ENCODE results near the gene PIGR.

PIGR gene

DNA sequence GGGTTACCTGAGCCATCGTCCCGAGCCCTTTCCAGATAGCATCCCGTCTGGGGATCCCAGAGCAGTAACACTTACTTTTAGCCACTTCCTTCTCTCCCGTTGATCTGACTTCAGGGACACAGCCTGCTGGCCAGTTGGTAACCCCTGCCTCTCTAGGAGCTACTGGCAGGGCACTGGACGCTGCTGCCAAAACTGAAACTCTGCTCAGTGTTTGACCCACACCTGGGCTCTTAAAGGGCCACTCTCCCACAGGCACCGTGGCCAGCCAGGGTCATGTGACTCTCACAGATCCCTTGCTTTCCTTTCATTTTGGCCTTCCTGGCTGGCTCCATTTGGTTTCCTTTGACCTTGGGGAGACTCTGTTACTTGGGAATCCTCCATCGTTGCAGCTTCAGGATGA, at the start of gene PIGR:
TSS of gene PIGR (minus strand) at position 206 of the 400 bp plus-strand sequence. CDS start 5,935 bp downstream, outside the sequence.
- DNase-seq = no peak

DNA sequence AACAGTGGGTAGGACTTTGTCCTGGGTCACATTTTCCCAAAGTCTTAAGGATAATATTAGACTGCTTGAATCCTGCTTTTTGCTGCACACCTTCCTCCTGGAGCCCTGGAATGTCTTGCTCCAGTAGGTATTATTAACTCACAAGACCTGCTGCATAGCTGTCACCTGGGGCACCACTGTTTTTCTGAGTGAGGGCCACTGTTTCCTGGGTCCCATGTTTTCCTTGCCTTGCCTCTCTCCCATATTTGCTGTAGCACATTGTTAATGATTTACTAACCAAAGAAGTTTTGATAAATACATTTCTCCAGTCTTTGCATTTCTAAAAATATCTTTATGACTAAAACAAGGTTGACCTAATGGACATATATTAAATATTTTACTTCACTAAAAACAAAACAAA, 46.5 kb upstream of the PIGR start:
- DNase-seq = no peak

- DNase-seq = no peak
Observed at GRCh38 chr1:206987873-206988272, 41.6 kb upstream of the PIGR start.

GRCh38 chr1:206986885-206987284, 40.6 kb upstream of the PIGR start:
- DNase-seq = no peak

GRCh38 chr1:206986402-206986801, 40.1 kb upstream of the PIGR start:
- DNase-seq = no peak

DNA sequence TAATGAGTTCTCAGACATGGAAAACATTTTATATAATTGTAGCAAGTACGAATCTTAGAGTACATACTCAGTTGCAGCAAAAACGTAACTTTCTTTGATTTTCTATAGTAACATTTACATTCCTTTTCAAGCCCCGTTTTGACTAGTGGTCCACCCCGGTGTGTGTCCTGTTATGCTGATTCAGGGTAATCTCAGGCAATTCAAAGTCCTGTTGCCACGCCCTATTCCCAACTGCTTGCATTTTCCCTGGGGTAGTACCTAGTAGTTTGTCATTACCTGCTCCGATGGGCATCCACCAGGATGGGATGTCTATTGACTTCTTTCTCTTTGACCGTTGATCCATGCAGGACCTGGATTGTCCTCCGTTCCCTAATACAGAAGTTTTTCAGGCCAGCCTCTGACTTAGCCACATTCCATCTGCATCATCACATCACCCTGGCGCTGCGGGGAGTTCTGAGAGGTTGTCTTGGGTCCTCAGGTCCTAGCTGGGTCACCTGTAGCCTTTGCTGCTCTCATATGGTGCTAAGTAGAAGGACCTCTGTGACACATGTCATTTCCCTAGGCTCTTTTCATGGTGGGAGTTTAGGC, 39.0 kb upstream of the PIGR start:
- no peak for DNase-seq

- DNase-seq = no peak
Observed at GRCh38 chr1:206982216-206982615, 36.0 kb upstream of the PIGR start.

DNA sequence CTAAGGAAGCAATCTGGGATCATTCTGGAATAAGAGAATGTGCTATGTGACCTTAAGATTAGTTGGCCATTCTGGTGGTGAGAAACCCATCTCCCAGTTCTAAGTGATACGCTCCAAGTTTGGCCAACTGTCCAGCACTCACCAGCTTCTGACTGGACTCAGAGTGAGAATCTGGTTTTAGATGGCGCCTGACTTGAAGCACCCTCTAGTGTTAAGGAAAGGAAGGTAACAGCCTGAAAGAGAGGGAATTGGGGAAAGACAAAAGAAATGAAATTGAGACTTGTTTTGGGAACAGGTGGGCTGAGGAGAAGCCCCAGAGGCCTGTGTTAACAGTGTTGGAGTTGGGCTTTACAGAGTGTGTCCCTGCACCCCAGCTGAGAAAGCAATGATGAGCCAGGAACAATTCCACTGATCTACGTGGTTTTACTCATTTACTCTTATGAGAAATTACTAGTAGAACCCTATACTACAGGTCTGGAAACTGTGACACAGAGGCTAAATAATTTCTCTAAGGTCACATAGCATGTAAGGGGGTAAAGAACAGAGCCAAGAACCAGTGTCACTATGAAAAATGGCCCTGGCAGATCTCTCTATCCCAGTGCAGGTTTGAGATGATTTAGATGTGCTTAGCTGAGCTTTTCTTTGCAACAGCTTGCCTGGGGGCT, 33.2 kb upstream of the PIGR start:
- no peak for DNase-seq

GRCh38 chr1:206978259-206978658, 32.0 kb upstream of the PIGR start:
- no peak for DNase-seq

- no peak for DNase-seq
Observed at GRCh38 chr1:206975306-206975705, 29.0 kb upstream of the PIGR start.

DNA sequence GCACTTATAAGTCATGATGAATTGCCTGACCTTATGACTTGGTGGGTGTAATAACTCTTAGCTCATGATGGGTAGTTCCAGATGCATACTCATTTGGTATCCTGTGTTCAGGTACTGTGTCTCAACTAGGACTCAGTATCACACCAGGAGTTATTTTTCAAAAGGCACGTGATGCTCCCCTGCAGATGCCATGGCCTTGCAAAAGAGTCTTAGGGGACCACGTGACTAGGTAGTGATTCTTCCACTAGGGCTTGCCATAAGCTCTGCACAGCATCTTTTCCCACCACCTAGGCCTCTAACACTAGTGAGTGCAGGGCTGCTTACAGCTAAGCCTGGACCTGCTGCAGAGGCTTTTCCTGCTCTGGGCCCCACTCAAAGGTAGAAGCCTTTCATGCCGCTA, 27.9 kb upstream of the PIGR start:
- DNase-seq = no peak

DNA sequence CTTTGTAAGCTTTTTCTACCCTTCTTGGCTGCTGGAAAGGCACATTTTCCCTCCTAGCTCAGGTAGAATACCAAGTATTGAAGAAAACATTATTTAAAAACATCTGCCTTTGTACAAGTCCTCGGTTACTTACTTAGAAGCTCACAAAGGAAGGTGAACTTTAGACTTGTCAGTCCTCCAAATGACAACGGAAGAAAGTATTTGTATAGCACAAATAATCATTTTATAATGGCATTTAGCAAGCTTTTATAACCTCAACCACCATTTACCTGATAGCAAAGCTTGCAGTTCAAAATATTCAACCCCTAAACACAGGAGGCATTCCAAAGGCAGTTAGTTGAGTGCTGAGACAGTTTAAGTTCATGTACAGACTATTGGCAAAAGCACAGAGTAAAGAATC, 26.5 kb upstream of the PIGR start:
- DNase-seq = no peak

DNA sequence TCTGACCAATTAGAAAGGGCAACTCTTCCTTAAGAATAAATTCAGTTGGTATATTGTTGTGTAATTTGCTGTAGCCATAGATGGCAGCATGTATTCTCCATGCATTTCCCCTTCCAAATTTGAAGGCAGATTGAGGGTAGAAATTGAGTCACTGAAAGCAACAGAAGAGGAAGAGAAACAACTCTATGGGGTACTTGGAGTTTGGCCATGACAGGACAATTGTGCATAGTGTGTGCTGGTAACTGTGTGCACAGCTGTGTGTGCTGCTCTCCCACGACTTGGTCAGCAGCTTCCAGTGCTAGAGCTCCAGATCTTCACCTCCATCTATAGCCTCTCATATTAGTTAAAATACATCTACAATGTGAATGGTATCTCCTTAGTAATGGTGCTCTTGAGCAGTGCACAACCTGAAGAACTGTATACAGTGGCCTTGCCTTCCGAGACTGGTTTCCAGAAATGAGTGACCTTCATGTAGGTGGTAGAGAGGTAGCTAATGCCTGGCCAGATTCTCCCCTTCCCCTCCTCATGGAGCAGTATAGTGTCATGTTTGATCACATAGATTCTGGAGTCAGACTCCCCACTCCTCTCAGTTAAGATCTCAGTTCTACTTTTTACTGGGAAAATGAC, 24.9 kb upstream of the PIGR start:
- DNase-seq = no peak

GRCh38 chr1:206970446-206970845, 24.2 kb upstream of the PIGR start, which contains the start of gene FCAMR:
Gene FCAMR (minus strand): TSS chr1:206970460. CDS start chr1:206970125, 335 bp downstream.
- no peak for DNase-seq

DNA sequence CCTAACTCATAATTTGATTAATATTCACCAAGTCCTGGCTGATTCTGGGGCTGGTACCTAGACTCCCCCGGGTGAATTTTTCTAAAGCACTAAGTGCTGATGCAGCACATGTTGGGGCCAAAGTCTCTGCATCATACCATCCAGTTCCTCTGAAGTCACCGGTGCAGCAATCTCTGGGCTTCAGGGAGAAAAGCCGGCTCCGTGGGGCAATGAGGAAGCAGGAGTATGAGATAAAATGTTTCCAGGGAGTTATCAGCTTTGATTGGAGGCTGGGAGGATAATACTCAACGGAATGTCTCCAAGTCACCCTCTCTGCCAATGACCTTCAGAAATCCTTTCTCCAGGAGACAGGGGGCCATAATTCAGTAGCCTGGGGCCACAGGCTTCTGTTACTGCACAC, 22.8 kb upstream of the PIGR start:
- no peak for DNase-seq

- DNase-seq = no peak
Observed at GRCh38 chr1:206967096-206967849, 21.0 kb upstream of the PIGR start.

GRCh38 chr1:206965781-206966180, 19.5 kb upstream of the PIGR start:
- DNase-seq = no peak

- no peak for DNase-seq
Observed at GRCh38 chr1:206963740-206964139, 17.5 kb upstream of the PIGR start.

DNA sequence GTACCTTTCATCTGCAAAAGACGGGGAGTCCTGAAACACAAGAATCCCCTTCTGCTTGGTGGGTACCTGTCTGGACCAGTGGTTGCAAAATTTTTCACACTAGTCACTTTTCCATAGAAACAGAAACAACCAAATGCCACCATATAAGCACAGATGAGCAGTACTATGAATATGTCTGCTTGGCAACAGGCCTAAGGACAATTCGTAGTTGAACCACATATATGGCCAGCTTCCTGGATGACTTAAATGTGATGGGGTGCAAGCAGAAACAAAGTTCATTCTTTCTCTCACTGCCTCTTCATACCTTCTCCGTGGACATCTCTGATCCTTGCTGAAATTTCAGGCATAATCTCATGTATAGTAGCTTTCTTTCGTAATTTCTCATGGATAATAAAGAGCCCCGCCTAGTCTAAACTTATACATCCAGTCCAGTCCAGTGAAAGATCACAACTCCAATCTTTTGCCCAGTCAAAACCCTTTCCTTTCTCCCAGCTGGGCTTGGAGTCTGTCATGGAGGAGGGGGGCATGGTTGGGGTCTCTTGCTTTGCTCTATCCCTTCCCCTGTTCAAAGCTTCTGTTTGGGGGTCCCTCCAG, 16.9 kb upstream of the PIGR start:
- no peak for DNase-seq

DNA sequence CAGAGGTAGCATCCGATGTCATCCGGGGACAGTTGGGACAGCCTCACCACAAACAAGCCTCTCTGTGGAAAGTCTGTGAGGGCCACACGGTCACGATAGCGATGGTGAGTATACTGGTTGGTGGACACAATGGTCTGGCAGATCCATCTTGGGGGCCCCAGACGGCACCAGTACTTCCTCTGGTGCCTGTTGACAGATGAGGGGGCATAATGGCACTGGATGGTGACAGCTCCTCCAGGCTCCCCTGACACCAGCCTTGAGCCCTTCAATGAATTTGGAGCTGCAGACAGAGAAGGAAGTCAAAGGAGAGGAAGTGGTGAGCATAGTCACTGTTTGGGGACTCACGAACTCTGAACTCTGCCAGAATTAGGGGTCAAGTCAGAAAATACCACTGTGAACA, 16.0 kb upstream of the PIGR start:
- DNase-seq = no peak

GRCh38 chr1:206961668-206962067, 15.4 kb upstream of the PIGR start:
- DNase-seq = no peak

DNA sequence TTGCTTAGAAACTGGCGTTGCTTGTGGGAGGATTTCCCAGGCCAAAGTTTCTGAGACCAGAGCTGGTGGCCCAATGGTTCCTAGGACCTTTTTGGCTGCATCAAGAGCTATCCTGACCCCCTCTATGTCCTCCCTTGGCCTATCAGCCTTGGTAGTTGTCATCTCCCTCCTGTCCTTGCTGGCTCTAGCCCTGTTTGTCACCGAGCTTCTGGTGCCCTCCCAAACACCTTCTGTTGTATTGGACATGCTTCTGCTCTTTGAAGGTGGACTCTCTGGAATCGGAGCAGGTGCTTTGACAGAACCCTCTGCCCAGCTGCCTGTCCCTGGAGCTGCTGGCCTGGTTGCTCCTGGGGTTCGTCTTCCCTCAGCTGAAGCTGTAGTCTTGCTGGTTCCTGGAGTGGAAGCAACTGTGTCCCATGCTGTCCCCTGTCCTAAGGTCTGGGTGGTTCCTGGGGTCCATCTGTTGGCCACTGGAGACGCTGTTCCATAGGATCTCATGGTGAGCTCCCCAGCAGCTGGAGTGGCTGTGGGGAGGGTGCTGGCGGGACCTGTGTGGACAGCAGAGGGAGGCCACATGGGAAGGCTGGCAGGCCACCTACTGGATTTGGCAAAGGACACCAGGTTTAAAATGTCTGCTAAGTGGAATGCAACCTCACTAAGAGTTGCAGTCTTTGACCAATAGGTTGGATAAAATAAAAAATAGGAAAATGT, 14.6 kb upstream of the PIGR start:
- no peak for DNase-seq

DNA sequence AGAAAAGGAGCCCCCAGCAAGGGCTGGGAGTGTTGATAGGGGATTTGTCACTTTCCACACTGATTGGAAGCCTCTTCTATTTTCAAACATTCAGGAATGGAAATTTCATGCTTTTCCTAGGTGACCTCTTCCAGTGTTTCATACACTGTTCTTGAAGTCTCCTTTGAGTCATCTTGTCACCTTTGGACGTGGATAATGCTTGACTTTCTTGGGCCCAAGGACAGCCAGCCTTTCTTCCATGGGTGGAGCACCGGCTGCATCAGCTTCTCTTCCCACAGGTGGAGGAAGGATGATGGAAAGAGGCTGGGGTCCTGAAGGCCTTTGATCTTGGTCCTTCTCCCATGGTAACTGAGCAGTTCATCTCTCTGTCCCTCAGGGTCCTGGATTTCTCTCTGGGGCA, 11.9 kb upstream of the PIGR start:
- DNase-seq = no peak

Measured in NCI-H2081 treated with DMSO at 0.1 percent for 48 hours (cell line).